ENCODE data around the gene IFTAP.

Gene IFTAP

GRCh38 chr11:36622431-36623136 is 28.3 kb downstream of the IFTAP start:
- TF ChIP-seq CTCF (conservative IDR thresholded peaks at IDR 0.05; ENCODE audit: low read length) = peak; percentile 59
- peak; percentile 27 for DNase-seq (ENCODE audit: low read depth)
- H3K4me3 ChIP-seq (ENCODE audit: low read length) = no peak overlapping the region

- no peak for TF ChIP-seq CTCF (conservative IDR thresholded peaks at IDR 0.05; ENCODE audit: low read length)
Measured at GRCh38 chr11:36623494-36623893, 29.2 kb downstream of the IFTAP start.

GRCh38 chr11:36627006-36627405 is 32.7 kb downstream of the IFTAP start:
- DNase-seq (ENCODE audit: low read depth) = no peak
- no peak for TF ChIP-seq CTCF (conservative IDR thresholded peaks at IDR 0.05; ENCODE audit: low read length)
- H3K4me3 ChIP-seq (ENCODE audit: low read length) = no peak overlapping the region

More at GRCh38 chr11:36623494-36623893, 29.2 kb downstream of the IFTAP start:
- no peak overlapping the region for H3K4me3 ChIP-seq (ENCODE audit: low read length)
- no peak for DNase-seq (ENCODE audit: low read depth)

- H3K4me3 ChIP-seq (ENCODE audit: low read length) = no peak overlapping the region
- no peak for DNase-seq (ENCODE audit: low read depth)
- no peak for TF ChIP-seq CTCF (conservative IDR thresholded peaks at IDR 0.05; ENCODE audit: low read length)
Measured at GRCh38 chr11:36627471-36627870, 33.2 kb downstream of the IFTAP start.

- no peak for TF ChIP-seq CTCF (conservative IDR thresholded peaks at IDR 0.05; ENCODE audit: low read length)
- DNase-seq (ENCODE audit: low read depth) = no peak
Measured at GRCh38 chr11:36628141-36628540, 33.8 kb downstream of the IFTAP start.

GRCh38 chr11:36628765-36629244 is 34.5 kb downstream of the IFTAP start:
- TF ChIP-seq CTCF (conservative IDR thresholded peaks at IDR 0.05; ENCODE audit: low read length) = no peak
- DNase-seq (ENCODE audit: low read depth) = no peak
- no peak overlapping the region for H3K4me3 ChIP-seq (ENCODE audit: low read length)

More at GRCh38 chr11:36628141-36628540, 33.8 kb downstream of the IFTAP start:
- H3K4me3 ChIP-seq (ENCODE audit: low read length) = no peak overlapping the region

GRCh38 chr11:36631774-36632173 is 37.5 kb downstream of the IFTAP start:
- H3K4me3 ChIP-seq (ENCODE audit: low read length) = no peak overlapping the region
- no peak for DNase-seq (ENCODE audit: low read depth)
- no peak for TF ChIP-seq CTCF (conservative IDR thresholded peaks at IDR 0.05; ENCODE audit: low read length)
